Stimulated activated naive CD8-positive, alpha-beta T cell treated with anti-CD3 and anti-CD28 coated beads, Interleukin-15, Interleukin-2, amounts not matched to agents 100 ng/mL and 50 ng/mL, for 24 hours (primary cell): ENCODE measurements around the gene PRKAG2.

ENCODE experiments used
- H3K27ac Mint-ChIP-seq: one replicate; pipeline ENCODE4 v1.8.0; 2021; ENCODE audit warnings: mild to moderate bottlenecking, mixed read lengths
- H3K27me3 Mint-ChIP-seq: one replicate; pipeline ENCODE4 v1.8.0; 2021; ENCODE audit warnings: mixed read lengths
- H3K36me3 Mint-ChIP-seq: one replicate; pipeline ENCODE4 v1.8.0; 2021; ENCODE audit warnings: low read depth, mixed read lengths
- H3K4me1 Mint-ChIP-seq: one replicate; pipeline ENCODE4 v1.8.0; 2021; ENCODE audit warnings: low read depth, mixed read lengths
- H3K4me3 Mint-ChIP-seq: one replicate; pipeline ENCODE4 v1.8.0; 2021; ENCODE audit warnings: mild to moderate bottlenecking, mixed read lengths
- H3K9me3 Mint-ChIP-seq: one replicate; pipeline ENCODE4 v1.8.0; 2021; ENCODE audit warnings: mixed read lengths

PRKAG2 gene

DNA sequence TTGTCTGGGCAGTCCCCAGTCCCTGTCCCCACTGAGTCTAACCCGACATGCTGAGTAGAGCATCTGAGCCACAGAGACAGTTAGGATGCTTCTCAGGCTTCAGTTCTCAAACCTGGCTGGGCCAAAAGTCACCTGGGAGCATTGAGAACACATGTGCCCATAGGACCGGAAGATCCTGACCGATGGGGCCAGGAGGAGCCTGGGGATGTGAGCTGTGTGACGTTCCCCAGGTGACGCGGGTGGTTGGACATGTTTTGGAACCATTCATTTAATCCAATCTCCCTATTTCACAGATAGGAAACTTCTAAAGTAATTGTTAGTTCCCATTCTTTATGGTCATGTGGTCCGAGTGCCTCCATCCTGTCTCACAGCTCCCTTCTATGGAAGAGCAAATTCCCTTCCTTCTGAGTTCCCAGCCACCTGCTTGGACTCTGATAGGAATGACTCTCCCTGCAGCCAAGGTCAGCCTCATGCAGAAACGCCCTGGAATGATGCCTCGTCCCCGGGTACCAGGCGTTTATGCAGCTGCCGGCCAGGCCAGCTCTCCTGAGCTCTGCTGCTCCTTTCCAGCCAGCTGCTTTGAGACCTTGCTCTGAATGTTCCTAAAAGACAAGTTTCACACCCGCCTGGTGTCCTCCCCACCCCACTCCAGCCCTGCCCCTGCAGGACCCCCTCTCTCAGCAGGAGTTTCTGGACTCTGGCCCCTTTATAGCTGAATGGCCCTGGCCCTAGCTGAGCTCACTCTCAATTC, 190.7 kb downstream of the PRKAG2 start:
- Mint-ChIP-seq H3K4me1 (no peaks in the 10 kb centered on the region), H3K4me3 (no peak overlapping the region), H3K36me3 (no peaks in the 10 kb centered on the region), H3K27me3 (no peaks in the 10 kb centered on the region), H3K9me3 (no peaks in the 10 kb centered on the region), H3K27ac (no peak overlapping the region)

DNA sequence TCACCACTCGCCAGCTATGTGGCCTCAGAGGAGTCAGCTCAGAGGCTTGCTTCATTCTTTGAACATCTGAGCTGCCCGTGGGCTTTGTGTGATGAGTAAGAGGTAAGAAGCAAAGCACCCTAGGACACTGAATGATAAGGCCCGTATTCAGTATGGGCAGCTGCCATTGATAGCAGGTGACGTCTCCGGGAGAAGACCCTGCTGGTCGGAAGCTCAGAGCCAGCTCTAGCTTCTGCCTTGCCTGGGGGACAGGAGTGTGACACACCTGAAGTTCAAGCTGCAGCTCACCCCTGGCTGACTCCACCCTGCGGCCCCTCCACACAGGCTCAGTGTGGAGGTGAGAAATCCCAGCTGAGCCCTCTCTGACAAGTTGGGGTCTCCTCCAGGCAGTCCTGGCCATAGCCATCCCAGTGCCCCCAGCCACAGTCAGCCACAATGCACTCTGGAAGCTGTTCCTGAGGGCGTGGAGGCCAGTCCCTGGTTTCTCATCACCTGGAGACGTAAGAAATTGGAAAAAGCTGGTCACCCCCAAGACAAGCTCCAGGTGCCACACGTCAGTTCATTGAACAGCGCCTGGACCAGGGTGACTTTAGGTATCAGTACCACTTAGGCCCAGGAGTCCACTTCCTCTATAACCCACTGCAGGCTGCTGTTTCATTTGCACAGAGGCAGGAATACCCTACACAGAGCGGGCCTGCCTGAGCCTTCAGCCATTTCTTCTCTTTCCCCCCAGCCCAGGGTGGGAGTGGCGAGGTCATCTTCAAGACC, 192.3 kb downstream of the PRKAG2 start:
- peaks cover 5% of the 10 kb centered on the region for H3K4me1 Mint-ChIP-seq
- H3K27ac Mint-ChIP-seq = no peak overlapping the region
- H3K36me3 Mint-ChIP-seq = no peaks in the 10 kb centered on the region
- H3K4me3 Mint-ChIP-seq = no peak overlapping the region
- H3K9me3 Mint-ChIP-seq = no peaks in the 10 kb centered on the region
- no peaks in the 10 kb centered on the region for H3K27me3 Mint-ChIP-seq

GRCh38 chr7:151683615-151684407, 193.1 kb downstream of the PRKAG2 start:
- H3K9me3 Mint-ChIP-seq = no peaks in the 10 kb centered on the region
- H3K27ac Mint-ChIP-seq = no peak overlapping the region
- no peak overlapping the region for H3K4me3 Mint-ChIP-seq
- H3K27me3 Mint-ChIP-seq = no peaks in the 10 kb centered on the region
- H3K4me1 Mint-ChIP-seq = peaks cover 13% of the 10 kb centered on the region
- no peaks in the 10 kb centered on the region for H3K36me3 Mint-ChIP-seq

DNA sequence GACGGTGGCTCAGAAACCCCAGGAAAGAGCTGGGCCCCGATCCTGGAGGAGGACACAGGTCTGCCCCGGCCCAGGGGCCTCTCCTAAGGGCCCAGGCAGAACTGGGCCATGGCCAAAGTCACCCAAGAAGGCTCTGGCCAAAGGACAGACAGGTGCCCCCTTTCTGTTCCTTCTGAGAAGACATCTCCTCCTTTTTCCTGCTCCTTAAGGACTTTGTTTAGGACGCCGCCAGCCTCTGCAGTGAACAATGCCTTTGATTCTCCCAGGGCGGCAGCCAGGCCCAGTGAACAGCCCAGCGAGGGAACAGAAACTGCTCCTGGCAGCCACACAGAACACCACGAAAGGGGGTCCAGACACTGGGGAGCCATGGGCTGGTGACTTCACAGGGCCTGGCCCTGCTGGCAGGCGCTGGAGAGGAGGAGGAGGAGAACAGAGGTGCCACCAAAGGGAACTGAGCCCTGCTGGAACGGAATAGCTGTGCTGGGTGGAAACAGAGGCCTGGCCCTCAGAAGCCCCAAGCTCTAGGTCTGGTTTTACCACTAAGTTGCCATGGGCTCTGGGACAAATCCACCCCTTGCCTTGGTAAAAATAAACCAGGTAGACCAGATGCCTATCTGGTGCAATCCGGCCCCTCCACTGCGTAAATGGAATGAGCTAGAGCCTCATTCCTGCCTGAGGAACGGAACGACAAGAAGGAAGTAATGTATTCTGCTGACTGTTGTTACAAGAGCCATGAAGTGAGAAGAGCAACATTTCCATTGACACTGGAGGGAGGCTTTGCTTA, 193.9 kb downstream of the PRKAG2 start:
- Mint-ChIP-seq H3K27me3 (no peaks in the 10 kb centered on the region), H3K36me3 (no peaks in the 10 kb centered on the region), H3K27ac (no peak overlapping the region), H3K9me3 (no peaks in the 10 kb centered on the region), H3K4me1 (peaks cover 21% of the 10 kb centered on the region), H3K4me3 (no peak overlapping the region)

GRCh38 chr7:151681726-151682125, 195.2 kb downstream of the PRKAG2 start:
- Mint-ChIP-seq H3K27me3 (no peaks in the 10 kb centered on the region), H3K4me1 (peaks cover 24% of the 10 kb centered on the region), H3K27ac (no peak overlapping the region), H3K36me3 (no peaks in the 10 kb centered on the region), H3K9me3 (no peaks in the 10 kb centered on the region), H3K4me3 (no peak overlapping the region)

- H3K36me3 Mint-ChIP-seq = no peaks in the 10 kb centered on the region
- no peaks in the 10 kb centered on the region for H3K9me3 Mint-ChIP-seq
- H3K4me3 Mint-ChIP-seq = no peak overlapping the region
- H3K27ac Mint-ChIP-seq = no peak overlapping the region
- no peaks in the 10 kb centered on the region for H3K27me3 Mint-ChIP-seq
- peaks cover 24% of the 10 kb centered on the region for H3K4me1 Mint-ChIP-seq
These were observed 196.1 kb downstream of the PRKAG2 start for GRCh38 chr7:151680810-151681209.

GRCh38 chr7:151679881-151680612, 196.9 kb downstream of the PRKAG2 start:
- Mint-ChIP-seq H3K4me1 (peaks cover 24% of the 10 kb centered on the region), H3K36me3 (peaks cover 5% of the 10 kb centered on the region), H3K27me3 (no peaks in the 10 kb centered on the region), H3K9me3 (no peaks in the 10 kb centered on the region), H3K27ac (no peak overlapping the region), H3K4me3 (no peak overlapping the region)

DNA sequence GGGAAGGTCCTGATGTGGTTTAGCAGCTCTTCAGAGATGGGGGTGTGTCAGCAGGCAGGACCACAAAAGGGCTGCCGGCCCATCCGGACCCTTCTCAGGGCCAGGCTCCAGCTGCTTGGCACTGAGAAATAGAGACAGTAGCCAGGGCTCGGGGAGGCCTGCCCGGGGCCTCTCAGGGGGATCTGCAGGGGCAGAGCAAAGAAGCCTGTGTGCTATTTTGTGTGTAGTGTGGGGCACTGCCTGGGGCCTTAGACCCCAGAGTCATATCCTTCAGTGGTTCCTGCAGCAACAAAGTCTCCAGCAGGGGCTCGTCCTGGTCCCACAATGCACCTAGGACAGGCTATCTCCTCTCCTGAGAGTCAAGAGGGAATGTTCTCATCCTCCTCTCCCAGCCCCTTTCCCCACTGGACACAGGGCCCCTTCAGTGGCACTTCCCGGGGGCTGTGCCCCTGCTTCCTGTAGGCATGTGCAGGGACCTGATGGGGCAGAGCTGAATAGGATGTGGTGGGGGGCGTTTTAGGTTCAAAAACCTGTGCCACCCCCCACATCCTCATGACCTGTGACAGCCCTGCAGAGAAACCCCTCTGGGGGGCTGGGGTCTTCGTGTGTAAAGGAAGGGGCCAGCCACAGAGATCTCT, 197.7 kb downstream of the PRKAG2 start:
- Mint-ChIP-seq H3K4me1 (peaks cover 24% of the 10 kb centered on the region), H3K27ac (no peak overlapping the region), H3K4me3 (no peak overlapping the region), H3K9me3 (no peaks in the 10 kb centered on the region), H3K36me3 (peaks cover 5% of the 10 kb centered on the region), H3K27me3 (no peaks in the 10 kb centered on the region)

GRCh38 chr7:151678227-151678604, 198.7 kb downstream of the PRKAG2 start:
- H3K9me3 Mint-ChIP-seq = no peaks in the 10 kb centered on the region
- peaks cover 24% of the 10 kb centered on the region for H3K4me1 Mint-ChIP-seq
- no peak overlapping the region for H3K27ac Mint-ChIP-seq
- no peak overlapping the region for H3K4me3 Mint-ChIP-seq
- peaks cover 5% of the 10 kb centered on the region for H3K36me3 Mint-ChIP-seq
- no peaks in the 10 kb centered on the region for H3K27me3 Mint-ChIP-seq

GRCh38 chr7:151677581-151678226, 199.2 kb downstream of the PRKAG2 start:
- Mint-ChIP-seq H3K9me3 (no peaks in the 10 kb centered on the region), H3K27ac (no peak overlapping the region), H3K4me3 (no peak overlapping the region), H3K4me1 (peaks cover 24% of the 10 kb centered on the region), H3K27me3 (no peaks in the 10 kb centered on the region), H3K36me3 (peaks cover 5% of the 10 kb centered on the region)

DNA sequence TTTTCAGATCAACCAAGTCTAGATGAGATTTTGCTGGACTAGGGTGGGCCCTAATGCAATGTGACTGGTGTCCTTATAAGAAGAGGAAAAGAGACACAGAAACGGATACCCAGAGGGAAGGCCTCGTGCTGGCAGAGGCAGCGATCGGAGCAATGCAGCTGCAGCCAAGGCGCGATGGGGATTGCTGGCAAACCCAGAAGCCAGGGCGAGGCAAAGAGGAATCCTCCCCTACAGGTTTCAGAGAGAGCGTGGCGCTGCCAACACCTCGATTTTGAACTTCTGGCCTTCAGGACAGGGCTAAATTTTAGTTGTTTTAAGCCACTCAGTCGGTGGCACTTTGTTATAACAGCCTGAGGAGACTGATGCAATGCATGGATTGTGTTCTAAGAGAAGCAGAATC, 200.2 kb downstream of the PRKAG2 start:
- no peak overlapping the region for H3K27ac Mint-ChIP-seq
- H3K4me1 Mint-ChIP-seq = peaks cover 24% of the 10 kb centered on the region
- no peaks in the 10 kb centered on the region for H3K9me3 Mint-ChIP-seq
- peaks cover 5% of the 10 kb centered on the region for H3K36me3 Mint-ChIP-seq
- no peak overlapping the region for H3K4me3 Mint-ChIP-seq
- H3K27me3 Mint-ChIP-seq = no peaks in the 10 kb centered on the region

- peaks cover 6% of the 10 kb centered on the region for H3K36me3 Mint-ChIP-seq
- H3K9me3 Mint-ChIP-seq = no peaks in the 10 kb centered on the region
- no peak overlapping the region for H3K27ac Mint-ChIP-seq
- no peaks in the 10 kb centered on the region for H3K27me3 Mint-ChIP-seq
- no peak overlapping the region for H3K4me3 Mint-ChIP-seq
- H3K4me1 Mint-ChIP-seq = peaks cover 24% of the 10 kb centered on the region
These were observed 201.6 kb downstream of the PRKAG2 start for GRCh38 chr7:151675196-151675920.
